Activated T-helper 2 cell treated with anti-CD3 and anti-CD28 coated beads, Interferon-gamma antibody, Interleukin-2, Interleukin-4, amounts not matched to agents 10 μg/mL and 5 μg/mL and 100 μg/mL, durations not matched to agents 14 hours and 24 hours and 36 hours (primary cell): ENCODE measurements around the gene GCK. TPM values are rescaled to one million over a fixed set of nuclear protein-coding genes. Genes with fewer than 3 reads are reported as not detected.
"Not testable (repeated sequence)": the region's sequence is repeated elsewhere in the genome, so short reads cannot be mapped to it uniquely, and the experiment has no call there.

Source experiments
- DNase-seq: peaks from one replicate; pipeline ENCODE4 v3.0.0; 2021; ENCODE audit warnings: low spot score
- H3K27ac Mint-ChIP-seq: one replicate; pipeline ENCODE4 v1.8.0; 2021; ENCODE audit warnings: mixed read lengths
- H3K27me3 Mint-ChIP-seq: one replicate; pipeline ENCODE4 v1.8.0; 2021; ENCODE audit warnings: low read depth, mixed read lengths
- H3K36me3 Mint-ChIP-seq: one replicate; pipeline ENCODE4 v1.8.0; 2021; ENCODE audit warnings: low read depth, mixed read lengths
- H3K4me1 Mint-ChIP-seq: one replicate; pipeline ENCODE4 v1.8.0; 2021; ENCODE audit warnings: low read depth, mixed read lengths
- H3K4me3 Mint-ChIP-seq: one replicate; pipeline ENCODE4 v1.8.0; 2021; ENCODE audit warnings: low read depth, mild to moderate bottlenecking, moderate library complexity, mixed read lengths
- H3K9me3 Mint-ChIP-seq: one replicate; pipeline ENCODE4 v1.8.0; 2021; ENCODE audit warnings: mixed read lengths
- intact Hi-C: fragments of 100-400 bp; cut with micrococcal nuclease; formaldehyde crosslinking; loops from one replicate; pipeline ENCODE4 v1.15.1; 2023
- total RNA-seq: library from RNA; stranded (reverse); gene quantifications from 2 replicates; pipeline ENCODE4 v1.2.3, GENCODE V29; 2022

The GCK gene
- total RNA-seq, 1 donor from 2014 or later = 1.8 TPM

DNA sequence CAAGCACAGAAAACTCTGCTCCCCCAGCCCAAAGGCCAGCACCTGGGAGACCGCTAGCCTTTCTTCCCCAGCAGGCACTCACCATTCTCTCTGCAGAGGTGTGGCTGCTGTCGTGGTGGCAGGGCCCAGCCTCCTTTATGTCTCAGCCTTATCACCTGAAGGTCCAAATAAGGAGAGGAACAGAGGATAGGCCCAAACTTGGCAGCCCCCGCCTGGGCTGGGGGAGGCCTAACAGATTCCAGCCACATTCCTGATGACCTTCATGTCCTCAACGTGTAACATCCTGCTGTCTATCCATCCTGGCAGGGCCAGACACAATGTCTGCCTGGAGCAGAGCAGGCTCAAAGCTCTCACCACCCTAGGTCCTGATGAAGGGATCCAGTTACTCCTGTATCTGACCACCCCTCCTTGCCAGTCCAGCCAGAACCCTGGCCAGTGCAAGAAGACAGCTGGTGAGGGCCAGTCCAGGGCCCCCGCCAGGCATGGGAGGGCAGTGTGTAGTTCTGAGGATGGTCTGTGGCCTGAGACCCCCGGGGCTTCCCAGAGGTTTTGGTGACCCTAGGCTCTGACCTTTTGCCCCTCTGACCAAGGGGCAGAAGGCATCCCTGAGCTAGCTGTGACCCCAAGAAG, 47.9 kb downstream of the GCK start, which contains the start of gene MYL7:
MYL7 (minus strand) TSS at position 112 of the 630 bp plus-strand sequence; CDS start at position 85, 27 bp downstream.
- intact Hi-C loops = no loop called here
- Mint-ChIP-seq H3K27me3 (peaks cover 12% of the 10 kb centered on the region), H3K36me3 (no peaks in the 10 kb centered on the region), H3K9me3 (no peaks in the 10 kb centered on the region), H3K4me1 (no peaks in the 10 kb centered on the region), H3K4me3 (no peak within 1 kb of the TSS), H3K27ac (no peak within 1 kb of the TSS)
- no peak for DNase-seq

- Mint-ChIP-seq H3K27me3 (peaks cover 12% of the 10 kb centered on the region), H3K4me1 (no peaks in the 10 kb centered on the region), H3K27ac (no peak overlapping the region), H3K4me3 (no peak overlapping the region), H3K36me3 (no peaks in the 10 kb centered on the region), H3K9me3 (no peaks in the 10 kb centered on the region)
- intact Hi-C loops = no loop called here
- DNase-seq = no peak
Measured at GRCh38 chr7:44140341-44140740, 48.9 kb downstream of the GCK start.

GRCh38 chr7:44139311-44140010, 49.8 kb downstream of the GCK start:
- peaks cover 9% of the 10 kb centered on the region for H3K27me3 Mint-ChIP-seq
- no peaks in the 10 kb centered on the region for H3K4me1 Mint-ChIP-seq
- H3K36me3 Mint-ChIP-seq = no peaks in the 10 kb centered on the region
- DNase-seq = no peak
- no peak overlapping the region for H3K4me3 Mint-ChIP-seq
- H3K9me3 Mint-ChIP-seq = no peaks in the 10 kb centered on the region
- no peak overlapping the region for H3K27ac Mint-ChIP-seq
- intact Hi-C loops = no loop called here

- Mint-ChIP-seq H3K27me3 (peaks cover 9% of the 10 kb centered on the region), H3K4me1 (no peaks in the 10 kb centered on the region), H3K9me3 (no peaks in the 10 kb centered on the region), H3K36me3 (no peaks in the 10 kb centered on the region), H3K4me3 (no peak overlapping the region), H3K27ac (no peak overlapping the region)
- intact Hi-C loops = no loop called here
- DNase-seq = no peak
Measured at GRCh38 chr7:44138698-44139097, 50.5 kb downstream of the GCK start.

GRCh38 chr7:44136731-44137130, 52.5 kb downstream of the GCK start:
- Mint-ChIP-seq H3K27me3 (peaks cover 7% of the 10 kb centered on the region), H3K9me3 (no peaks in the 10 kb centered on the region), H3K4me1 (no peaks in the 10 kb centered on the region), H3K4me3 (no peak overlapping the region), H3K36me3 (no peaks in the 10 kb centered on the region), H3K27ac (no peak overlapping the region)
- intact Hi-C loops = no loop called here
- DNase-seq = no peak

DNA sequence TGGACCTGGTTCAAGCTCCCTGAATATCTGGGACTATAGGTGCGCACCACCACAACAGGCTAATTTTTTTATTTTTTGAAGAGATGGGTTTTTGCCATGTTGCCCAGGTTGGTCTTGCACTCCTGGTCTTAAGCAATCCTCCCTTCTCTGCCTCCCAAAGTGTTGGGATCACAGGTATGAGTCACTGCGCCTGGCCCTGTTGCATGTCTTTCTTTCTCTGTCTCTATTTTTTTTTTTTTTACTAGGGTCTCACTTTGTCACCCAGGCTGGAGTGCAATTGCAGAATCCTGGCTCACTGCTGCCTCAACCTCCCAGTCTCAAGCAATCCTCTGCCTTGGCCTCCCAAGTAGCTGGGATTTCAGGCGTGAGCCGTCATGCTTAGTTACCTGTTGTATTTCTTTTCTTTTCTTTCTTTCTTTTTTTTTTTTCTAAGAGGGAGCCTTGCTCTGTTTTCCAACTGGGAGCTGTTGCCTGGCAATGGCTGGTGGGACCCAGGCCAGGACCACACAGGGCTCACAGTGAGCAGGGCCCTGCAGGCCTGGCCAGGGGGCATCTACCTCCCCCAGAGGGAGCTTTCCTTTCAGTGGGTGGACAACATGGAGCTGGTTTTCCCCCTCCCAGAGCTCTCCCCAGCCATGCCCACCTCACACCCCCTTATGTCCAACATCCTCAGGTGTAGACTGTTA, 54.2 kb downstream of the GCK start:
- H3K36me3 Mint-ChIP-seq = no peaks in the 10 kb centered on the region
- H3K4me3 Mint-ChIP-seq = no peak overlapping the region
- DNase-seq = no peak
- peaks cover 2% of the 10 kb centered on the region for H3K4me1 Mint-ChIP-seq
- no peak overlapping the region for H3K27ac Mint-ChIP-seq
- no peaks in the 10 kb centered on the region for H3K9me3 Mint-ChIP-seq
- H3K27me3 Mint-ChIP-seq = peaks cover 7% of the 10 kb centered on the region
- intact Hi-C loops = no loop called here

DNA sequence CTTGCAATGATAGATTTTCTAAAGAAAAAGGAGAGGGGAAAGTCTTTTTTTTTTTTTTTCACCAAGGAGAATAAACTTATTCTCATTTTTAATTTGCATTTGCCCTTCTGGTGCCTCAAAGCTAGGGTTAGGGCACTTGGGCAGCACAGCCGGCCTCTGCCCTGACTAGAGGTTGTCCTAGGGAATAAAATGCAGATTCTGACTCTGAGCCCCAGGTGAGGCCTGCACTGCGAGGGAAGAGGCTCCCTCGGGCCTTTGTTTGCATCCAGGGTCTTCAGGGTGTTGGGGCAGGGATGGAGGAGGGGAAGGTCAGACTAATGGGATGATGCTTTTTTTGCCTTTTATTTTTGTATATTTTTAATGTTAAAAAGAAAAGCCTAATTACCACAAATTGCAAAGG, 55.9 kb downstream of the GCK start:
- no peak overlapping the region for H3K4me3 Mint-ChIP-seq
- H3K27ac Mint-ChIP-seq = no peak overlapping the region
- intact Hi-C loops = no loop called here
- no peaks in the 10 kb centered on the region for H3K36me3 Mint-ChIP-seq
- H3K4me1 Mint-ChIP-seq = peaks cover 2% of the 10 kb centered on the region
- H3K27me3 Mint-ChIP-seq = peaks cover 7% of the 10 kb centered on the region
- H3K9me3 Mint-ChIP-seq = no peaks in the 10 kb centered on the region
- DNase-seq = no peak

GRCh38 chr7:44132039-44132438, 57.2 kb downstream of the GCK start:
- no peak for DNase-seq
- intact Hi-C loops = no loop called here
- Mint-ChIP-seq H3K36me3 (no peaks in the 10 kb centered on the region), H3K27me3 (peaks cover 9% of the 10 kb centered on the region), H3K4me1 (peaks cover 2% of the 10 kb centered on the region), H3K9me3 (peaks cover 6% of the 10 kb centered on the region), H3K4me3 (no peak overlapping the region), H3K27ac (no peak overlapping the region)

DNA sequence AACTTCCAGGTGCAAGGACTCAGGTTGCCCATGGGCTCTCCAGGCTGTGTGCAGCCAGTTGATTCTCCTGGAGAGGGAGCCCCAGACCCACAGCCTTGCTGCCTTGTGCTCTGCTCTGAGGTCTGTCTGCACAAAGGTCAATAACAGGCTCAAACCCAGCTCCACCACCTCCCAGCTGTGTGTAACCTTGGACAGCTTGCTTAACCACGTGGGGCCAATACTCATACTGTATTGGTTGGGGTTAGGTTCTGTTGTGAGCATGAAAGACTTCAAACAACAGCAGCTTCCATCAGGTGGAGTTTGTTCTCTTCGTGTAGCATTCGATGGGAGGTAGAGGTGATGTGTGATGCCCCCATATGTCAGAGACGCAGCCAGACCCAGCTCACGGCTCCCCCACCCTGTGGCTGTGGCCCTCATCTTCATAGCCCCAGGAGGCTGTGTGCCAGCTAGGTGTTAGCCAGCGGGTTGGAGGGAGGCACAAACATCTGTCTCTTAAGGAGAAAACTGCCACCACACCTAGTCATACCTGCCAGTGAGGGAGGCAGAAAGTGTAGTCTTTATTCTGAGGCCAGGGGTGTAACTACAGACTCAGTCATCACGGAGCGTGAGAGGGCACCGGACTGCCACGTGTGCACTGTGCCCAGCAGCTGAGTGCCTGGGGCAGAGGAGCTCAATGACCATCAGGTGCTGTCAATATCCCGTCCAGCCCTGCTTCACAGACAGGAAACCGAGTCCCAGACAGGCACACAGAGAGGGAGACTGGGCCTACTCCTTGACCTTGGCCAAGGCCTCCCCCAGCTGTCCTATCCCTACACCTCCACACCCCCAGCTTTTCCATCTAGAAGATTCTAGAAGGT, 57.8 kb downstream of the GCK start:
- Mint-ChIP-seq H3K27ac (no peak overlapping the region), H3K27me3 (peaks cover 11% of the 10 kb centered on the region), H3K4me3 (no peak overlapping the region), H3K4me1 (peaks cover 2% of the 10 kb centered on the region), H3K9me3 (peaks cover 6% of the 10 kb centered on the region), H3K36me3 (no peaks in the 10 kb centered on the region)
- DNase-seq = no peak
- intact Hi-C loops = no loop called here

DNA sequence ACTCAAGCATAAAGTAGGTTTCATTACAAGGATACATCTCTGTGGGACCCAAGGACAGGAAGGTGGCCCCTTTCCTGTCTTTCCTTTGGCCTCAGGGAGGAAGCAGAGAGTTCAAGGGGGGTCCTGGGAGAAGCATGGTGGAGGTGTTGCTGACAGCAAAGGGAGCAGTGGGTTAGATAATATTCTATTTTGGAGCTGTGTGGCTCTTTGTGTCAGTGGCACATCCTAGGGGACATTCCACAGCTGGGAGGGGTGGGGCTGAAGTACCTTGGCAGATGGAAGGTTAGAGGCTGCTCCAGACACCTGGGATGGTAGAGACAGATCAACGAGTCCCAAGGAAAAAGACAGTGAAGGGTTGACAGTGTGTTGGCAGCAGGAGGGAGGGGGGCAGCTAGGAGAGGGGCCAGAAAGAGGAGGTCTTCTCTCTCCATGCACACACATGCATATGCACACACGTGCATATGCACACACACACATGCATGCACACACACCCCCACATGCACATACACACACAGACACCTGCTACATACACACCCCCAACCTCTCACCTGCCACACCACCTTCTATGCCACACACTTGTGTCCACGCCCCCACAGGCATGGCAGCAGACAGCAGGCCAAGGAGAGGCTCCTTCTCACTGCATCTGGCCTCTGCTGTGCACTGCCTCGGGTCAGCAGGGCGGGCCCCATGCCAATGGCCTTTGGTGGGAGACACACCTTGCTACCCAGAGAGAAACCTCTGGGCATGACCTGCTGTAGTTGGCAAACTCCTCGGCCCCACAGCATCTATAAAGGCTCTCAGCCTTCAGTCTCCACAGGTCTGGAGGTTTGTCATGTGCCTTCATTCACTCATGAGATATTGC, 60.3 kb downstream of the GCK start:
- intact Hi-C loops = loop anchor here (5.0 kb wide), 1 partner anchor 73 kb away; the partner anchor contains the start of gene YKT6
- Mint-ChIP-seq H3K9me3 (peaks cover 6% of the 10 kb centered on the region), H3K27ac (no peak overlapping the region), H3K4me1 (peaks cover 5% of the 10 kb centered on the region), H3K36me3 (no peaks in the 10 kb centered on the region), H3K4me3 (no peak overlapping the region), H3K27me3 (peaks cover 15% of the 10 kb centered on the region)
- no peak for DNase-seq

DNA sequence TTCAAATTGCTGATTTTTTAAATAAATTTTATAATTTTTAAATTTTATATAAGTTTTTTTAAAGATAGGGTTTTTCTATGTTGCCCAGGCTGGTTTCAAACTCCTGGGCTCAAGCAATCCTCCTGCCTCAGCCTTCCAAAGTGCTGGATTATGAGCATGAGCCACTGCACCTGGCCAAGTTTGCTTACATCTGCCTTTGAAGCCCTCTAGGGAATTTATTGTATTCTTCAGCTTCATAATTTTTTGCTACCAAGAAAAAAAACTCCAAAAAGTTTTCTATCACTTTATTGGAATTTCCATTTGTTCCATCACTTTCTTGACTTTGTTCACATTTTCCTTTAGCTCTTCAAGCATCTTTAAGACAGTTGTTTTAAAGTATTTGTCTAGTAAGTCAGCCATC, 62.1 kb downstream of the GCK start:
- DNase-seq = no peak
- intact Hi-C loops = loop anchor here (5.0 kb wide), 1 partner anchor 75 kb away; the partner anchor contains the start of gene YKT6
- H3K27ac Mint-ChIP-seq = no peak overlapping the region

GRCh38 chr7:44126574-44126973, 62.7 kb downstream of the GCK start:
- intact Hi-C loops = loop anchor here (5.0 kb wide), 1 partner anchor 76 kb away; the partner anchor contains the start of gene YKT6
- peaks cover 18% of the 10 kb centered on the region for H3K4me1 Mint-ChIP-seq
- H3K4me3 Mint-ChIP-seq, H3K36me3 Mint-ChIP-seq, H3K9me3 Mint-ChIP-seq, H3K27ac Mint-ChIP-seq, DNase-seq: not testable (repeated sequence)
- H3K27me3 Mint-ChIP-seq = peaks cover 15% of the 10 kb centered on the region

More for the DNA sequence above, 62.1 kb downstream of the GCK start:
- peaks cover 12% of the 10 kb centered on the region for H3K4me1 Mint-ChIP-seq
- H3K27me3 Mint-ChIP-seq = peaks cover 15% of the 10 kb centered on the region
- H3K36me3 Mint-ChIP-seq = peaks cover 4% of the 10 kb centered on the region
- no peak overlapping the region for H3K4me3 Mint-ChIP-seq
- H3K9me3 Mint-ChIP-seq = peaks cover 6% of the 10 kb centered on the region
